Measurements from ENCODE around the gene MYH15.
"Not testable (repeated sequence)": the region's sequence is repeated elsewhere in the genome, so short reads cannot be mapped to it uniquely, and the experiment has no call there.

Gene MYH15

GRCh38 chr3:108381529-108382140 lies 128.8 kb downstream of the MYH15 start:
- DNase-seq: no peak

- no peak for DNase-seq
These were observed 130.1 kb downstream of the MYH15 start for GRCh38 chr3:108380128-108380795.

- not testable (repeated sequence) for DNase-seq
These were observed 131.4 kb downstream of the MYH15 start for GRCh38 chr3:108378952-108379342.

GRCh38 chr3:108378153-108378951 lies 132.0 kb downstream of the MYH15 start:
- no peak for DNase-seq

- no peak for DNase-seq
These were observed 133.0 kb downstream of the MYH15 start for GRCh38 chr3:108377384-108377783.

GRCh38 chr3:108376026-108376425 lies 134.4 kb downstream of the MYH15 start:
- DNase-seq: no peak

GRCh38 chr3:108359011-108359410 lies 151.4 kb downstream of the MYH15 start:
- DNase-seq: no peak

- no peak for DNase-seq
These were observed 153.4 kb downstream of the MYH15 start for GRCh38 chr3:108357042-108357441.

GRCh38 chr3:108354562-108354961 lies 155.8 kb downstream of the MYH15 start:
- no peak for DNase-seq

- no peak for DNase-seq
These were observed 158.2 kb downstream of the MYH15 start for GRCh38 chr3:108352176-108352575.

- peak in 1 of 3 donors; percentile 18 for DNase-seq
These were observed 163.8 kb downstream of the MYH15 start for GRCh38 chr3:108346301-108347227.

GRCh38 chr3:108345492-108346205 lies 164.7 kb downstream of the MYH15 start:
- peak in 2 of 3 donors; percentile 11 to 17 for DNase-seq

- DNase-seq: no peak
These were observed 166.9 kb downstream of the MYH15 start for GRCh38 chr3:108343491-108343890.

GRCh38 chr3:108342837-108343486 lies 167.4 kb downstream of the MYH15 start:
- DNase-seq: no peak

GRCh38 chr3:108341911-108342310 lies 168.5 kb downstream of the MYH15 start:
- DNase-seq: no peak

- no peak for DNase-seq
These were observed 171.4 kb downstream of the MYH15 start for GRCh38 chr3:108338901-108339545.

- DNase-seq: no peak
These were observed 175.7 kb downstream of the MYH15 start for GRCh38 chr3:108334701-108335100.

- peak; percentile 57 to 75 (median 65) for DNase-seq
These were observed 176.4 kb downstream of the MYH15 start for GRCh38 chr3:108333961-108334360.

GRCh38 chr3:108331792-108332191 lies 178.6 kb downstream of the MYH15 start:
- no peak for DNase-seq

Measured in suppressor macrophage treated with lipopolysaccharide for 1 hour (primary cell).